Astrocyte (in vitro differentiated cells and primary cell): ENCODE measurements around the gene GRAMD2A. TPM values are rescaled to one million over a fixed set of nuclear protein-coding genes. Genes with fewer than 3 reads are reported as not detected.

Source experiments
- DNase-seq: peaks from one replicate; pipeline ENCODE4 v3.0.0-alpha.2; 2010; ENCODE audit warnings: low read depth
- FAIRE-seq: peaks from 2 replicates; lab custom pipeline; 2011; peaks lifted over from hg19 to GRCh38; lab: Jason Lieb, UNC
- H2AFZ ChIP-seq: 2 replicates; pipeline ENCODE4 v1.6.0; 2012; ENCODE audit warnings: low read depth, low read length, inconsistent platforms
- H3K27ac ChIP-seq: 2 replicates; pipeline ENCODE4 v1.5.1; 2011; ENCODE audit warnings: low read depth, low read length, inconsistent platforms
- H3K27me3 ChIP-seq: 2 replicates; pipeline ENCODE4 v1.6.0; 2011; ENCODE audit warnings: low read length, inconsistent platforms; ENCODE audit not compliant: insufficient read depth
- H3K36me3 ChIP-seq: 2 replicates; pipeline ENCODE4 v1.5.1; 2011; ENCODE audit warnings: low read length, inconsistent platforms; ENCODE audit not compliant: insufficient read depth
- H3K4me1 ChIP-seq: 2 replicates; pipeline ENCODE4 v1.5.1; 2011; ENCODE audit warnings: low read length, inconsistent platforms; ENCODE audit not compliant: insufficient read depth
- H3K4me2 ChIP-seq: 2 replicates; pipeline ENCODE4 v1.6.0; 2012; ENCODE audit warnings: low read length, inconsistent platforms
- H3K4me3 ChIP-seq: 2 replicates; pipeline ENCODE4 v1.5.1; 2011; ENCODE audit warnings: low read depth, mild to moderate bottlenecking, low read length, inconsistent platforms; ENCODE audit not compliant: insufficient read depth
- H3K79me2 ChIP-seq: 2 replicates; pipeline ENCODE4 v1.6.0; 2012; ENCODE audit warnings: mild to moderate bottlenecking, low read length, inconsistent platforms; ENCODE audit not compliant: insufficient read depth
- H3K9ac ChIP-seq: 2 replicates; pipeline ENCODE4 v1.6.0; 2012; ENCODE audit warnings: mild to moderate bottlenecking, low read length, inconsistent platforms
- H3K9me3 ChIP-seq: 2 replicates; pipeline ENCODE4 v1.5.1; 2012; ENCODE audit warnings: low read depth, mild to moderate bottlenecking, low read length, inconsistent platforms; ENCODE audit not compliant: insufficient read depth
- H4K20me1 ChIP-seq: 2 replicates; pipeline ENCODE4 v1.6.0; 2012; ENCODE audit warnings: low read length, inconsistent platforms; ENCODE audit not compliant: insufficient read depth
- H3K27ac Mint-ChIP-seq: one replicate; pipeline ENCODE4 v1.8.0; 2021; ENCODE audit warnings: mild to moderate bottlenecking, mixed read lengths; ENCODE audit not compliant: unreplicated experiment
- H3K27me3 Mint-ChIP-seq: one replicate; pipeline ENCODE4 v1.8.0; 2021; ENCODE audit warnings: low read depth, mixed read lengths; ENCODE audit not compliant: unreplicated experiment
- H3K36me3 Mint-ChIP-seq: one replicate; pipeline ENCODE4 v1.8.0; 2021; ENCODE audit warnings: low read depth, mixed read lengths; ENCODE audit not compliant: unreplicated experiment
- H3K4me1 Mint-ChIP-seq: one replicate; pipeline ENCODE4 v1.8.0; 2021; ENCODE audit warnings: low read depth, mixed read lengths; ENCODE audit not compliant: unreplicated experiment
- H3K4me3 Mint-ChIP-seq: one replicate; pipeline ENCODE4 v1.8.0; 2021; ENCODE audit warnings: mild to moderate bottlenecking, moderate library complexity, mixed read lengths; ENCODE audit not compliant: unreplicated experiment
- H3K9me3 Mint-ChIP-seq: one replicate; pipeline ENCODE4 v1.8.0; 2021; ENCODE audit warnings: mild to moderate bottlenecking, mixed read lengths; ENCODE audit not compliant: unreplicated experiment
- EZH2 ChIP-seq: IDR thresholded peaks from 2 replicates; pipeline ENCODE4 v1.6.1; 2012; ENCODE audit warnings: mild to moderate bottlenecking, low read length, inconsistent platforms; ENCODE audit not compliant: insufficient read depth
- total RNA-seq: library from RNA; stranded (reverse); gene quantifications from 2 replicates; pipeline ENCODE4 v1.2.1, GENCODE V29; 2021
- TF ChIP-seq, protein P1 (sequence below): IDR thresholded peaks from 2 replicates; pipeline ENCODE4 v1.5.1; 2011; ENCODE audit warnings: low read depth, mild to moderate bottlenecking, inconsistent platforms, low read length, moderate library complexity; ENCODE audit not compliant: insufficient read depth

The GRAMD2A gene
- total RNA-seq, 1 donor from 2014 or later, result 0.68 TPM

DNA sequence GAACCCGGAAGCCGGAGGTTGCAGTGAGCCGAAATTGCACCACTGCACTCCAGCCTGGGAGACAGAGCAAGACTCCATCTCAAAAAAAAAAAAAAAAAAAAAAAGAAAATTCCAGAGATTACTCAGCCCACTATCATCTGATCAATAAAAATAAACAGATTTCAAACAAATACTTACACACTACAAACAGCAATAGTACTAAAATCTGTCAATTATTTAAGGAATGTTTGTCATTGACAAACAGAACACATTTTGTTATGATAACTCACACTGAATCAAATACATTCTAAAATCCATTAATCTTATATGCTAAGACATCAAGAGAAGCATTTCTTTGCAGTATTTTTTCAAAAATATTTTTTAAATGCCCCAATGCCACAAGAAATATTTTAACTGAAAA lies 87.2 kb downstream of the GRAMD2A start:
- DNase-seq, result no peak
- TF ChIP-seq, protein P1, sequence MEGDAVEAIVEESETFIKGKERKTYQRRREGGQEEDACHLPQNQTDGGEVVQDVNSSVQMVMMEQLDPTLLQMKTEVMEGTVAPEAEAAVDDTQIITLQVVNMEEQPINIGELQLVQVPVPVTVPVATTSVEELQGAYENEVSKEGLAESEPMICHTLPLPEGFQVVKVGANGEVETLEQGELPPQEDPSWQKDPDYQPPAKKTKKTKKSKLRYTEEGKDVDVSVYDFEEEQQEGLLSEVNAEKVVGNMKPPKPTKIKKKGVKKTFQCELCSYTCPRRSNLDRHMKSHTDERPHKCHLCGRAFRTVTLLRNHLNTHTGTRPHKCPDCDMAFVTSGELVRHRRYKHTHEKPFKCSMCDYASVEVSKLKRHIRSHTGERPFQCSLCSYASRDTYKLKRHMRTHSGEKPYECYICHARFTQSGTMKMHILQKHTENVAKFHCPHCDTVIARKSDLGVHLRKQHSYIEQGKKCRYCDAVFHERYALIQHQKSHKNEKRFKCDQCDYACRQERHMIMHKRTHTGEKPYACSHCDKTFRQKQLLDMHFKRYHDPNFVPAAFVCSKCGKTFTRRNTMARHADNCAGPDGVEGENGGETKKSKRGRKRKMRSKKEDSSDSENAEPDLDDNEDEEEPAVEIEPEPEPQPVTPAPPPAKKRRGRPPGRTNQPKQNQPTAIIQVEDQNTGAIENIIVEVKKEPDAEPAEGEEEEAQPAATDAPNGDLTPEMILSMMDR, result no peak
- no peak for TF ChIP-seq EZH2
- Histone ChIP-seq H3K36me3 (no peaks in the 10 kb centered on the region), H4K20me1 (peaks cover 61% of the 10 kb centered on the region), H3K79me2 (peaks cover 76% of the 10 kb centered on the region), H3K9ac (no peak overlapping the region), H3K27me3 (no peaks in the 10 kb centered on the region), H3K4me1 (no peaks in the 10 kb centered on the region), H3K4me2 (no peak overlapping the region), H3K9me3 (no peaks in the 10 kb centered on the region), H2AFZ (no peak overlapping the region), H3K4me3 (no peak overlapping the region), H3K27ac (no peak overlapping the region)
- no peaks in the 10 kb centered on the region for H3K9me3 Mint-ChIP-seq
- H3K27ac Mint-ChIP-seq, result no peak overlapping the region
- FAIRE-seq, result no peak
- no peaks in the 10 kb centered on the region for H3K36me3 Mint-ChIP-seq
- no peaks in the 10 kb centered on the region for H3K27me3 Mint-ChIP-seq
- H3K4me1 Mint-ChIP-seq, result peaks cover 15% of the 10 kb centered on the region
- H3K4me3 Mint-ChIP-seq, result no peak overlapping the region

Other genes with a start within 250 kb of the GRAMD2A start
- 25.1 and 26.4 TPM in 2 replicates for gene MYO9A, start 79.6 kb downstream of the GRAMD2A start, total RNA-seq
- gene SENP8, start 79.4 kb downstream of the GRAMD2A start, total RNA-seq, result 2.6 and 2.9 TPM in 2 replicates
- 2,189 and 2,288 TPM in 2 replicates for gene PKM, start 33.4 kb upstream of the GRAMD2A start, total RNA-seq
- 49.9 and 62.7 TPM in 2 replicates for gene PARP6, start 74.8 kb upstream of the GRAMD2A start, total RNA-seq
- gene CELF6, start 122.4 kb upstream of the GRAMD2A start, total RNA-seq, result 0.41 TPM in 1 of 2 replicates, not detected in the other
- 145 and 178 TPM in 2 replicates for gene HEXA, start 178.2 kb upstream of the GRAMD2A start, total RNA-seq
- not detected in 2 replicates for gene TMEM202, start 200.5 kb upstream of the GRAMD2A start, total RNA-seq